Keratinocyte (primary cell): ENCODE results near the gene EIF4G1.

Source experiments
- EZH2 ChIP-seq: IDR thresholded peaks from one replicate; pipeline ENCODE4 v1.6.1; 2012; ENCODE audit warnings: inconsistent platforms, mild to moderate bottlenecking, low read length, moderate library complexity
- TF ChIP-seq, protein P1 (sequence below), 3 experiments: IDR thresholded peaks in 1 of 3; conservative IDR thresholded peaks in 1 of 3; optimal IDR thresholded peaks in 1 of 3; 2 replicates in 2 of 3; 3 replicates in 1 of 3; pipeline versions ENCODE3 to v1.5.1; 2011; ENCODE audit warnings: low read length in 3 of 3, mild to moderate bottlenecking in 3 of 3, moderate library complexity in 2 of 3, control low read depth in 1 of 3, inconsistent platforms in 1 of 3; ENCODE audit not compliant: insufficient read depth in 2 of 3; ENCODE audit errors: extremely low read depth in 1 of 3

GRCh38 chr3:184379358-184380184 lies 65.2 kb downstream of the EIF4G1 start, which contains the start of gene CHRD:
- TF ChIP-seq, protein P1, sequence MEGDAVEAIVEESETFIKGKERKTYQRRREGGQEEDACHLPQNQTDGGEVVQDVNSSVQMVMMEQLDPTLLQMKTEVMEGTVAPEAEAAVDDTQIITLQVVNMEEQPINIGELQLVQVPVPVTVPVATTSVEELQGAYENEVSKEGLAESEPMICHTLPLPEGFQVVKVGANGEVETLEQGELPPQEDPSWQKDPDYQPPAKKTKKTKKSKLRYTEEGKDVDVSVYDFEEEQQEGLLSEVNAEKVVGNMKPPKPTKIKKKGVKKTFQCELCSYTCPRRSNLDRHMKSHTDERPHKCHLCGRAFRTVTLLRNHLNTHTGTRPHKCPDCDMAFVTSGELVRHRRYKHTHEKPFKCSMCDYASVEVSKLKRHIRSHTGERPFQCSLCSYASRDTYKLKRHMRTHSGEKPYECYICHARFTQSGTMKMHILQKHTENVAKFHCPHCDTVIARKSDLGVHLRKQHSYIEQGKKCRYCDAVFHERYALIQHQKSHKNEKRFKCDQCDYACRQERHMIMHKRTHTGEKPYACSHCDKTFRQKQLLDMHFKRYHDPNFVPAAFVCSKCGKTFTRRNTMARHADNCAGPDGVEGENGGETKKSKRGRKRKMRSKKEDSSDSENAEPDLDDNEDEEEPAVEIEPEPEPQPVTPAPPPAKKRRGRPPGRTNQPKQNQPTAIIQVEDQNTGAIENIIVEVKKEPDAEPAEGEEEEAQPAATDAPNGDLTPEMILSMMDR (optimal IDR thresholded peaks at IDR 0.05 in 1 of 3, IDR thresholded peaks at IDR 0.05 in 1 of 3, conservative IDR thresholded peaks at IDR 0.05 in 1 of 3; ENCODE audit: extremely low read depth in 1 of 3, insufficient read depth in 2 of 3, low read length in 3 of 3): no peak
- peak; percentile 94 for TF ChIP-seq EZH2
